ENCODE data around the gene KIAA0586. TPM values are rescaled to one million over a fixed set of nuclear protein-coding genes. Genes with fewer than 3 reads are reported as not detected.

The KIAA0586 gene
- polyA plus RNA-seq, 2 of the 4 experiments (the other 2 are of a cell fraction) = 10.6 to 22.2 TPM

- no peak overlapping the region for H3K4me3 ChIP-seq
- FAIRE-seq (peak; percentile 43), DNase-seq (ENCODE audit: low read depth in 1 of 2, low spot score in 1 of 2) (no peak), ATAC-seq (peak in 1 of 2 experiments; percentile 32; a peak in 2 of 6 replicates)
- TF ChIP-seq, protein P1, sequence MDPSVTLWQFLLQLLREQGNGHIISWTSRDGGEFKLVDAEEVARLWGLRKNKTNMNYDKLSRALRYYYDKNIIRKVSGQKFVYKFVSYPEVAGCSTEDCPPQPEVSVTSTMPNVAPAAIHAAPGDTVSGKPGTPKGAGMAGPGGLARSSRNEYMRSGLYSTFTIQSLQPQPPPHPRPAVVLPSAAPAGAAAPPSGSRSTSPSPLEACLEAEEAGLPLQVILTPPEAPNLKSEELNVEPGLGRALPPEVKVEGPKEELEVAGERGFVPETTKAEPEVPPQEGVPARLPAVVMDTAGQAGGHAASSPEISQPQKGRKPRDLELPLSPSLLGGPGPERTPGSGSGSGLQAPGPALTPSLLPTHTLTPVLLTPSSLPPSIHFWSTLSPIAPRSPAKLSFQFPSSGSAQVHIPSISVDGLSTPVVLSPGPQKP (IDR thresholded peaks at IDR 0.05; ENCODE audit: low read depth, low read length) = no peak
- TF ChIP-seq ZC3H11A (IDR thresholded peaks at IDR 0.05) = no peak
- no peak for TF ChIP-seq HOXB13 (CRISPR knock-in tag; IDR thresholded peaks at IDR 0.05; ENCODE audit: low read depth)
- TF ChIP-seq, protein P2, sequence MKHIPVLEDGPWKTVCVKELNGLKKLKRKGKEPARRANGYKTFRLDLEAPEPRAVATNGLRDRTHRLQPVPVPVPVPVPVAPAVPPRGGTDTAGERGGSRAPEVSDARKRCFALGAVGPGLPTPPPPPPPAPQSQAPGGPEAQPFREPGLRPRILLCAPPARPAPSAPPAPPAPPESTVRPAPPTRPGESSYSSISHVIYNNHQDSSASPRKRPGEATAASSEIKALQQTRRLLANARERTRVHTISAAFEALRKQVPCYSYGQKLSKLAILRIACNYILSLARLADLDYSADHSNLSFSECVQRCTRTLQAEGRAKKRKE (CRISPR knock-in tag; IDR thresholded peaks at IDR 0.05; ENCODE audit: low read depth) = no peak
- no peak for TF ChIP-seq CBX2 (IDR thresholded peaks at IDR 0.05; ENCODE audit: borderline replicate concordance, low read depth)
- no peak for TF ChIP-seq ZFP36 (IDR thresholded peaks at IDR 0.05; ENCODE audit: borderline replicate concordance, partially characterized antibody)
- TF ChIP-seq MAFK (IDR thresholded peaks at IDR 0.05; ENCODE audit: partially characterized antibody) = no peak
- TF ChIP-seq, protein P3, sequence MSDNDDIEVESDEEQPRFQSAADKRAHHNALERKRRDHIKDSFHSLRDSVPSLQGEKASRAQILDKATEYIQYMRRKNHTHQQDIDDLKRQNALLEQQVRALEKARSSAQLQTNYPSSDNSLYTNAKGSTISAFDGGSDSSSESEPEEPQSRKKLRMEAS (IDR thresholded peaks at IDR 0.05) = no peak
- TF ChIP-seq EHMT2 (IDR thresholded peaks at IDR 0.05; ENCODE audit: low read depth) = no peak
- no peak for TF ChIP-seq MYC (IDR thresholded peaks at IDR 0.05; ENCODE audit: borderline replicate concordance, low read length)
- TF ChIP-seq ZSCAN20 (CRISPR knock-in tag; IDR thresholded peaks at IDR 0.05) = no peak
- WGBS (ENCODE audit: missing lambda C conversion rate) = 86% methylated on average over 1 of the region's 1 CpG
- CTCF ChIA-PET = no interaction called here
- H3K9me3 ChIP-seq = no peaks in the 10 kb centered on the region
- peaks cover 6% of the 10 kb centered on the region; the same call in 2 of the 3 replicates for H3K4me1 ChIP-seq
- POLR2A ChIA-PET = interaction anchor here (1.1 kb wide), 1 partner anchor 96 kb away, joined by 3 read pairs; no protein-coding TSS in a partner anchor
- no peak overlapping the region for H3K4me2 ChIP-seq
- H3K27ac ChIP-seq = no peak overlapping the region
These were observed 113.5 kb downstream of the KIAA0586 start for GRCh38 chr14:58540749-58541632.

DNA sequence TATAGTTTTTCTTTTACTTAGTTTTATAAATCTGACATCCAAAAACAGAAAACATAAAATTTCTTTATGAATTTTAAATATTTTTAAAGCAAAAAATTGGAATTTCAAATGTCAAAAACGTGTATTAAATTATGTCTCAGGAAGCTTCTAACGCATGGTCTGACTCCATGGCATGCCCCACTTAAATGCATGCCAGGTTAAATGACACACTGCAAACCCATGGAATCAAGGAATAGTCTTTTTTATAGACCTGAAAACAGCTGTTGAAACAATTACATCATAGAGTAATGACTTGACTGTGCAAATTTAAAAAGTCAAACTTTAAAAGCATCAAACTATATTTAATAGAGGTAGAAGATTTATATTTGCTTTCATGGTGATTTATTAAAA is 114.1 kb downstream of the KIAA0586 start:
- Histone ChIP-seq H3K4me2 (no peak overlapping the region), H3K4me1 (peaks cover 6% of the 10 kb centered on the region; the same call in 2 of the 3 replicates), H3K27ac (no peak overlapping the region), H3K4me3 (no peak overlapping the region), H3K9me3 (no peaks in the 10 kb centered on the region)
- ATAC-seq (no peak), DNase-seq (ENCODE audit: low read depth in 1 of 2, low spot score in 1 of 2) (no peak), FAIRE-seq (no peak)
- 54% methylated on average over 2 of the region's 2 CpGs for WGBS (ENCODE audit: missing lambda C conversion rate)
- ChIA-PET CTCF (no interaction called here), POLR2A (no interaction called here)
- TF ChIP-seq KDM5A (IDR thresholded peaks at IDR 0.05) (no peak), PHF8 (IDR thresholded peaks at IDR 0.05; ENCODE audit: borderline replicate concordance, low read depth) (no peak), EHMT2 (IDR thresholded peaks at IDR 0.05; ENCODE audit: low read depth) (no peak), NFE2L2 (conservative IDR thresholded peaks at IDR 0.05; ENCODE audit: low read length) (no peak), HOXB5 (CRISPR knock-in tag; IDR thresholded peaks at IDR 0.05) (no peak), TFCP2L1 (CRISPR knock-in tag; IDR thresholded peaks at IDR 0.05) (no peak), EHF (CRISPR knock-in tag; IDR thresholded peaks at IDR 0.05) (no peak), POLR2A (IDR thresholded peaks at IDR 0.05; ENCODE audit: low read length) (no peak), KDM1A (IDR thresholded peaks at IDR 0.05; ENCODE audit: low read depth) (no peak), CHD4 (IDR thresholded peaks at IDR 0.05; ENCODE audit: borderline replicate concordance) (no peak), HOXA7 (CRISPR knock-in tag; IDR thresholded peaks at IDR 0.05) (no peak)
- TF ChIP-seq, protein P3 (IDR thresholded peaks at IDR 0.05) = no peak
- TF ChIP-seq, protein P4, sequence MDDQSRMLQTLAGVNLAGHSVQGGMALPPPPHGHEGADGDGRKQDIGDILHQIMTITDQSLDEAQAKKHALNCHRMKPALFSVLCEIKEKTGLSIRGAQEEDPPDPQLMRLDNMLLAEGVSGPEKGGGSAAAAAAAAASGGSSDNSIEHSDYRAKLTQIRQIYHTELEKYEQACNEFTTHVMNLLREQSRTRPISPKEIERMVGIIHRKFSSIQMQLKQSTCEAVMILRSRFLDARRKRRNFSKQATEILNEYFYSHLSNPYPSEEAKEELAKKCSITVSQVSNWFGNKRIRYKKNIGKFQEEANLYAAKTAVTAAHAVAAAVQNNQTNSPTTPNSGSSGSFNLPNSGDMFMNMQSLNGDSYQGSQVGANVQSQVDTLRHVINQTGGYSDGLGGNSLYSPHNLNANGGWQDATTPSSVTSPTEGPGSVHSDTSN (IDR thresholded peaks at IDR 0.05) = no peak

All from A549 (cell line).